Spleen (tissue), 7 donors: ENCODE results near the gene DNAAF2.

ENCODE experiments used
- POLR2AphosphoS5 ChIP-seq, 3 donors: sonication (generic); formaldehyde crosslinking; IDR thresholded peaks; one replicate each; pipeline ENCODE4 v1.5.1; 2017; ENCODE audit warnings: antibody characterized with exemption in 3 of 3
- TF ChIP-seq, protein P1 (sequence below), 11 experiments: fragments of 200-600 bp in 7 of 11; fragments of 450-650 bp in 4 of 11; sonication (generic) in 4 of 11; IDR thresholded peaks in 8 of 11; conservative IDR thresholded peaks in 3 of 11; 1 replicate in 7 of 11; 2 replicates in 4 of 11; pipeline versions ENCODE4 v1.4.0 to v1.8.0; 2016 to 2021; ENCODE audit warnings: antibody characterized with exemption in 11 of 11, inconsistent platforms in 4 of 11, mild to moderate bottlenecking in 1 of 11
- donor health status: DM: no; HTN: no; CAD: no; lungs with moderate emphysema.
- donor health status: DM: no; HTN: no; CAD: no.
- donor health status: DM: no; HTN: no; CAD: no.

DNA sequence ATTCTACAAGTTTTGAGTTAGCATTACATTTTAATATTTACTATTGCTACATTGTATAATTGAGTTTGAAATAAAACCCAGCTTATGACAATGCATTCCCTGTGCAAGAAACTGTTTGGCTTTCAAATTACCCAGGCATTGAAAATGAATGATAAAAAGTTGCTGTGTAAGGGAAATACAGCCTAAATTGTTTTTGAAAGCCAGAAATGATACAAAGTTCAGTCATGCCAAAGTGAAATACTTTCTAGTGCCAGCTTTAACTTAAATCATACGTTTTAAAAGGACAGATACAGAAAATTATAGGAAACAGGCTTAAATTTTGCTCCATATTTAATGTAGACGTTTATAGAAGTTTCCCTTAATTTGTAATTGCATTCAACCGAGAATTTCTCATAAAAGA is 11.7 kb downstream of the DNAAF2 start:
- TF ChIP-seq, protein P1, sequence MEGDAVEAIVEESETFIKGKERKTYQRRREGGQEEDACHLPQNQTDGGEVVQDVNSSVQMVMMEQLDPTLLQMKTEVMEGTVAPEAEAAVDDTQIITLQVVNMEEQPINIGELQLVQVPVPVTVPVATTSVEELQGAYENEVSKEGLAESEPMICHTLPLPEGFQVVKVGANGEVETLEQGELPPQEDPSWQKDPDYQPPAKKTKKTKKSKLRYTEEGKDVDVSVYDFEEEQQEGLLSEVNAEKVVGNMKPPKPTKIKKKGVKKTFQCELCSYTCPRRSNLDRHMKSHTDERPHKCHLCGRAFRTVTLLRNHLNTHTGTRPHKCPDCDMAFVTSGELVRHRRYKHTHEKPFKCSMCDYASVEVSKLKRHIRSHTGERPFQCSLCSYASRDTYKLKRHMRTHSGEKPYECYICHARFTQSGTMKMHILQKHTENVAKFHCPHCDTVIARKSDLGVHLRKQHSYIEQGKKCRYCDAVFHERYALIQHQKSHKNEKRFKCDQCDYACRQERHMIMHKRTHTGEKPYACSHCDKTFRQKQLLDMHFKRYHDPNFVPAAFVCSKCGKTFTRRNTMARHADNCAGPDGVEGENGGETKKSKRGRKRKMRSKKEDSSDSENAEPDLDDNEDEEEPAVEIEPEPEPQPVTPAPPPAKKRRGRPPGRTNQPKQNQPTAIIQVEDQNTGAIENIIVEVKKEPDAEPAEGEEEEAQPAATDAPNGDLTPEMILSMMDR (IDR thresholded peaks at IDR 0.05 in 8 of 11, conservative IDR thresholded peaks at IDR 0.05 in 3 of 11): no peak
- no peak for TF ChIP-seq POLR2AphosphoS5 (IDR thresholded peaks at IDR 0.05)
